GM19324 (cell line): Measurements from ENCODE around the gene AP4S1.
"Not testable (repeated sequence)": the region's sequence is repeated elsewhere in the genome, so short reads cannot be mapped to it uniquely, and the experiment has no call there.

Experiments
- ATAC-seq: cut with Tn5 transposase; IDR thresholded peaks from one replicate; pipeline ENCODE4 v1.9.1; 2021; ENCODE audit warnings: mild to moderate bottlenecking, moderate library complexity; ENCODE audit not compliant: unreplicated experiment, low FRiP score

Gene AP4S1

DNA sequence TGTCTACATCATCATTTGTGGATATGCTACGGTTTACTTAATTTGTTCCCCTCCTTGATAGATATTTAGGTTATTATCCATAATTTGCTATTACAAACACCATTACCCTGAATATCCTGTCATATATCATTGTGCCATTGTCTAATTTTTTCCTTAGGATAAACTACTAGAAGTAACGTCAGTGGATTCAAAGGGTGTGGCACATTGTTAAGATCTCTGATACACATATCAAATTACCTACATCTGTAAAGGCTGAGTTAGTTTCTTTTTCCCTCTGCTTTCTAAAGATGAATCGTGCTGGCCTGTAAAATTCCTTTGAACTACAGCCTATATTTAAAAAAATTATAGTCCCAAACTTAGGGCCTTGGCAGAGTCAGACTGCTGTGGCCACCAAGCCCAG is 54.6 kb downstream of the AP4S1 start:
- no peak for ATAC-seq

DNA sequence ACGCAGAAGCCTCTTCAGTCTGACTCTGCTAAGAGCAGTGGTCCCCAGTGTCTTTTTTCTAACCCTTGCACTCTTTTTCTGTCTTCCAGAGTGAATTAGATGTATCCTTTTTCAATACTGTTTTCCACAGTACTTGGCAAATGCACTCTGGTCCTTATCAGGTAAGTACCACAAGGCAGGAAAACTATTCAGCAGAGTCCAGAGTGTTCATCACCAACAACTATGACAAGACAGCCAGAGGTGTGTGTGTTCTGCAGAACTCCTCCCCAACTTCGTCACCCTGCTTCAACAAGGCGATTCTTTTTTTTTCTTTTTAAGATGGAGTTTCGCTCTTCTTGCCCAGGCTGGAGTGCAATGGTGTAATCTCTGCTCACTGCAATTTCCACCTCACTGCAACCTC is 55.0 kb downstream of the AP4S1 start:
- no peak for ATAC-seq

DNA sequence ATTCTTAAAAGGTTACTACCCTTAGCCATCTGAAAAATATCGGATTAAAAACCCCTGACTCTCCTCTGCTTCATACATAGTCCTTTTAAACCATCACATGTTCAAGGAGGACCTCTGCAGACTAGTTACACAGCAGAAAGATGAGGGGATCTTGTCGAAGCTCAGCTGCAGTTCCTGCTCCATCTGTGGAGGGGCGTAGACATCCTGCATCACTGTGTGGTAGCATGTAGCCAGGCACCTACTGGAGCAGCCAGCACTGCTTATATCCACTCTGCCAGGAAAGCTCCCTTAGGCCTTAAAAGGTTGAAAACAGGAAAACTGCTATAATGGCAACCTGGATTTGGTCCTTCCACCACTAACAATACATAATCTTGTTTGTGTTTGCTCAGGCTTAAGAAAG is 58.3 kb downstream of the AP4S1 start:
- ATAC-seq, result no peak

DNA sequence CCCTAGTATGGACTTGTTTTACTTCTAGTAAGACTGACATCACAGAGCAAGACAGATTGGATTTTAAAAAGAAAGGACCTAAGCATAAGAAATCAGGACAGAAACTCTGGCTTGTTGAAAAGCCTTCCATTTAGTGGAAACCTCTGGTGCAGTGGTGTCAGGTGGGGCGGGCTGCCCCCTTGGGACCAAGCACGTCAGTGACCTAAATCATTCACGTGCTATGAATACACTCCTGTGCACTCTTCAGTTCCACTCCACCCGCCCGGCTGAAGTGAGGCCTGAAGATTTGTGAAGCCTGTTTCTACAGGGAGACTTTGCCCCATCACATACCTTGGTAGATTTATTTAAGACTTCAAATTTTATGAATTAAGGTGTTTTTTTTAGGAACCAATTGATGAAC is 58.9 kb downstream of the AP4S1 start:
- peak; percentile 69 for ATAC-seq

DNA sequence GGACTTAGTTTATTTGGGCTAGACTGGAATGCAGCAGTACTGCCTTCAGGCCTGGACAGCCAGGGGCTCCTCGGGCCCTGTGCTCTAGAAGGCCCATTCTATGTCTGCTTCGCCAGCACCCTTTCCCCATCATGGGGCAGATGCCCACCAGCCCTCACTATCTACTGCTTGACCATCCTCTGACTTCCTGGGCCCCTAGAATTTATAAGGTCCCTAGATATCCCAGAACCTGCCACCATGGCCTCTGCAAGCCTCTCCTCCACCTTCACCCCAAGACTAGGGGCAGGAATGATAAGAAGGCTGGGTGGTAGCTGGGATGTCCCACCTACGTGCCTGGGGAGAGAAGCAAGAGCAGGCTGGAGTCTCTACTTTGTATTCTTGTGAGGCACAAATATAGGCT is 59.6 kb downstream of the AP4S1 start:
- no peak for ATAC-seq

DNA sequence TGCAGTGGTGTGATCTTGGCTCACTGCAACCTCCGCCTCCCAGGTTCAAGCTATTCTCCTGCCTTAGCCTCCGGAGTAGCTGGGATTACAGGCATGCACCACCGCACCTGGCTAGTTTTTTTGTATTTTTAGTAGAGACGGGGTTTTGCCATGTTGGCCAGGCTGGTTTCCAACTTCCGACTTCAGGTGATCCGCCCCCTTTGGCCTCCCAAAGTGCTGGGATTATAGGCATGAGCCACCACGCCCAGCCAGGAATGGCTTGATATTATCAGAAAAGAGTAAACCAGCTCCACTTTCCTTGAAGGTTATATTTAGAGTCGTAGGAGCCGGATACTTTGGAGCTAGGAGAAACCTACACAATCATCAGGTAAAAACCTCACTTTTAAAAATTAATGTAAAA is 61.0 kb downstream of the AP4S1 start:
- not testable (repeated sequence) for ATAC-seq

DNA sequence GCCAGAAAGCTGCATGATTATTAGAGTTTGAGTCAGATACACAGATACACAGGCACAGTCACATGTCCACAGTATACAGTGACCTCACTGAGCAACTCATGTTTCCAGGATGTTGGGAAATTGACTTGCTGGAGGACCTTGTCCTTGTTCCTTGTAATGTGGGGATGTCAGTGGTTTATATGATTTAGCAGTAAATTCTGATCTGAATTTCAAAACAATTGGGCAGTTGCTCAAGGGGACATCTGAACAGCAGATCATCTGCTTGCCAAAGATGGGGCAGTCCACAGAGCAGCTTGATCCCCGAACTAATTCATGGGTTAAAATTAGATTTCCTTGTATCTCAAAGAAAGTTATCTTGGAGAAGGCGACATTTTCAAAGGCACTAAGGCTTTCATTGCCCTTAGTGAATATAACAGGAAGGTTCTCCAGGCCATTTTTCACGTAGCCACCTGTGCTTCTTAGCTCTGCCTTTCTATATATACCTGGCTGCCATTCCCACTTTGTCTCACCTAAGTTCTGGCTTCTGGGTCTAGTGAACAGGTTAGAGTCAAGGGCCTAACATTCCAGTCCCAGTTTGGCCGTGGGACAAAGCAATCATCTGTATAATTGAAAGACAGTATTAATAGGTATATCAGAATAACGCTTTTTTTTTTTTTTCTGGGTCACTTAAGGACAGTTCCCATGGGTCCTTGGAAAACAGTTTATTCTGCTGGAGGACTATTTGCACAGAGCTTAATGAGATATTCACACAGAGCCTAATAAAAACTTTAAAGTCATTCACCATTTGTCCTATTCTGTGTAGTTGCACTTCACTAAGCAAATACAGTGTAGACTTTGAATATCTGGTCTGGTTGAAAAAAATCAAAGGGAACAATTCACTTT is 65.7 kb downstream of the AP4S1 start:
- no peak for ATAC-seq

DNA sequence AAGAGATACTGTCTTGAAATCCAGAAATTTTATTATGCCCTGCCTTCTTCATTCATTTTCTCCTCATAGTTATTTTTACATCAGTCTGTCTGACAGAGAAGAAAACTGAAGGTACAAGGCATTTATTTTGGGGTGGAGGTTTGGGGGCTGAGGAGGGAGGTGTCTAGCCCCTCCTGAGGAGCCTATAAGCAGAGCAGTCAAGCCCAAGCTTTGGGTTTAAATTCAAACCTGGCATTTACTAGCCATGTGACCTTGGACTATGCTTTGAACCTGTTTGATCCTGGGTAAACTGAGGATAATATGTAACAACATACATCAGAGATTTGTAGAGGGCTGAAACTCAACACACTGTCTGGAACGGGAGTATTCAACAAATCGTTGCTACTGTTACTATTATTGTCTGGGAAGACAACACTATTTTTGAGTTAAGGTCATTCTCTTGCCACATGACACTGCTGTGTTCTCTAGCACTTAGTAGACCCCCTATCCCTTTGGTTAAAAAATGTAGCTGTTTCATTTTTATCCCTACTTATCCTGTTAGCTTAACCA is 66.8 kb downstream of the AP4S1 start:
- ATAC-seq, result no peak

DNA sequence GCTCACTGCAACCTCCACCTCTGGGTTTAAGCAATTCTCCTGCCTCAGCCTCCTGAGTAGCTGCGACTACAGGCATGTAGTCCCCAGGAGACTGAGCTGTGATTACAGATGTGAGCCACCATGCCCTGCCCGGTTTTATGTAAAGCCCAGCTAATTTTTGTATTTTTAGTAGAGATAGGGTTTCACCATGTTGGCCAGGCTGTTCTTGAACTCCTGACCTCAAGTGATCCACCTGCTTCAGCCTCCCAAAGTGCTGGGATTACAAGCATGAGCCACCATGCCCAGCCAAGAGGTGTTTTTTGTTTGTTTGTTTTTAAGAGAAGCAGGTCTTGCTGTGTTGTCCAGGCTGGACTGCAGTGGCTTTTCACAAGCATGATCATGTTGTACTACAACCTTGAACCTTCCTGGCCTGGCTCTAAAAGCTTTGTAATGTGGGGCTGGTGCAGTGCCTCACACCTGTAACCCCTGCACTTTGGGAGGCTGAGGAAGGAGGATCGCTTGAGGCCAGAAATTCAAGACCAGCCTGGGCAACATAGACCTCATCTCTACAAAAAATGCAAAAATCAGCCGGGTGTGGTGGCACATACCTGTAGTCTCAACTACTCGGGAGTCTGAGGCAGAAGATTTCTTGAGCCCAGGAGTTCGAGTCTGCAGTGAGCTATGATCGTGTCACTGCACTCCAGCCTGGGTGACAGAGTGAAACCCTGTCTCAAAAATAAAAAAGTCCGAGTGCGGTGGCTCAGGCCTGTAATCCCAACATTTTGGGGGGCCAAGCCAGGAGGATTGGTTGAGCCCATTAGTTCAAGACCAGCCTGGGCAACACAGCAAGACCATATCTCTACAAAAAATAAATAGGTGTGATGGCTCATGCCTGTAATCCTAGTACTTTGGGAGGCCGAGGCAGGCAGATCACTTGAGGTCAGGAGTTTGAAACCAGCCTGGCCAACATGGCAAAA is 68.7 kb downstream of the AP4S1 start:
- ATAC-seq, result not testable (repeated sequence)

DNA sequence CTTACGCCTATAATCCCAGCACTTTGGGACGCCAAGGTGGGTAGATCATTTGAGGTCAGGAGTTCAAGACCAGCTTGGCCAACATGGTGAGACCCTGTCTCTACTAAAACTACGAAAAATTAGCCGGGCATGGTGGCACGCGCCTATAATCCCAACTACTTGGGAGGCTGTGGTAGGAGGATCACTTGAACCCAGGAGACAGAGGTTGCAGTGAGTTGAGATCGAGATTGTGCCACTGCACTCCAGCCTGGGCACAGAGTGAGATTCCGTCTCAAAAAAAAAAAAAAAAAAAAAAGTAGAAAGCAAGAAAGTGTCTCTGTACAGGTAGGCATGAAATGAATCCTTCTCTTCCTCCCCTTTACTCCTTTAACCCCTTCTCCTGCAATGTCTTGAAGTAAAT is 70.4 kb downstream of the AP4S1 start:
- ATAC-seq, result not testable (repeated sequence)

DNA sequence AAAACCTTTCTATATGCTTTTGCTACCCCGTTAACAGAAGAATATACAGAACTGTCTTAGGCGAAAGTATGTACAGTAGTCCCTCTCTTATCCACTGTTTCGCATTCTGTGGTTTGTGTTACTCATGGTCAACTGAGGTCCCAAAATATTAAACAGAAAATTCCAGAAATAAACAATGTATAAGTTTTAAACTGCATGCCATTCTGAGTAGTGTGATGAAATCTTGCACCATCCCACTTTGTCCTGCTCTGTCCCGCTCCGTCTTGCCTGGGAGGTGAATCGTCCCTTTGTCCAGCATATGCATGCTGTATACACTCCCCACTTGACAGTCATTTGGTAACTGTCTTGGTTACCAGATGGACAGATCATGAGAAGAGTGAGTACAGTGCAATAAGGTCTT is 70.8 kb downstream of the AP4S1 start:
- no peak for ATAC-seq

DNA sequence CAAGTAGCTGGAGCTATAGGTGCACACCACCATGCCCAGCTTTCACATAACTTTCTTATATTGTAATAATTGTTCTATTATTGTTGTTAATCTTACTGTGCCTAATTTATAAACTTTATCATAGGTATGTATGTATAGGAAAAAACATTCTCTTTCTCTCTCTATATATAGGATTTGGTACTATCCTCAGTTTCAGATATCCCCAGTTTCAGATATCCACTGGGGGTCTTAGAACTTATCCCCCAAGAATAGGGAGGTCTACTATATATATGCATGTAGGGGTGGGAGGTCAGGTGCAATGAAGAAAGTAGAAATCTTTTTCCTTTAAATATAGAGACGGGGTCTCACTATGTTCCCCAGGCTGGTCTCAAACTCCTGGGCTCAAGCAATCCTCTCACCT is 71.6 kb downstream of the AP4S1 start:
- no peak for ATAC-seq

DNA sequence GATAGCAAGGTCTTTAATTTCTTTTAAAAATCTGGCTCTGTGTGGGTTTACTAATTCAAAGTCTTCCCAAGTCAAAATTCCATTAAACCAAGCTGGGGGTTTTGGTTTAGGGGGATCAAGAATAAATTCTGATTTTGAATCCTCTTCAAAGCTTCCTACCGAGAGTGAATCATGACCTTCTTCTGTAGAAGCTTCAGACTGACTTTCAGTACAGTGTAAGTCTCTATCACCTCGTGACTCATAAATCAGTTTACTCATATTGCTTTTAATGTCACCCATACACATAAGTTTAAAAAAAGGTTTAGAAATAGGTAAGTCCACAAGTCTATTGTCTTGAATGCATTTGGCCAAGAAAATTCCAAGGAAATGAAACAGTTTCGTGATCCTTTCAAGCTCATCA is 81.3 kb downstream of the AP4S1 start:
- no peak for ATAC-seq

DNA sequence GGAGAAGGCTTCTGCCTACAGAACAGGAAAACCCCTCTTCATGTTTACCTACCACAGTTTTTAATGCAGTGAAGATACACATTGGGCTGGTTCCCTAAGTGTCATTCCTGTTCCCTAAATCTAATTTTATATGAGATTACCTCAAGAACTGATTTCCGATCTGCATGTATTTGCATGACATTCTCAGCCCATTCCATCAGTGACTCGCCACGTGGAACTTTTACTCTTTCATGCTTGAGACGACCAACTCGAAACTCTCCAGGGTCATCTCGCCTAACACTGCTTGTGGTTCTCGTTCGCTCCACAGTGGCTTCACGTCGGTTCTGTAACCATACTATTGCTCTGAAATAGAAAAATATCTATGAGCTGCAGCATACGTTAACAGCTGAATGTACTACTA is 83.8 kb downstream of the AP4S1 start:
- no peak for ATAC-seq

DNA sequence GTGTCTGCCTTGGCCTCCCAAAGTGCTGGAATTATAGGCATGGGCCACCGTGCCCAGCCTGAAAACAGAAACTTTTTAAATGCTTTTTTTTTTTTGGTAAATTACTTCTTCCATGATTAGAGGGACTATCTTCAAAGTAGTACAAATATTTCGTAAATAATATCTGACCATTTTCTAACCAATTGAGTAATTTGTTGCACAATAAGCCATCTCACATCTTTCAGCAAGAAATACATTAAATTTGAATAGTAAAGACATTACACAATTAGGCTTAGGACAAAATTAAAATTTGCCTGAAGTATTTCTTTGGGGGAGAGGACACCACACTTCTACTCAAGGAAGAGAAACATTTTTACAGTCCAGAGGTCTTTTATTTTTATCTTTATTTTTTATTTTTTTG is 85.4 kb downstream of the AP4S1 start:
- no peak for ATAC-seq

DNA sequence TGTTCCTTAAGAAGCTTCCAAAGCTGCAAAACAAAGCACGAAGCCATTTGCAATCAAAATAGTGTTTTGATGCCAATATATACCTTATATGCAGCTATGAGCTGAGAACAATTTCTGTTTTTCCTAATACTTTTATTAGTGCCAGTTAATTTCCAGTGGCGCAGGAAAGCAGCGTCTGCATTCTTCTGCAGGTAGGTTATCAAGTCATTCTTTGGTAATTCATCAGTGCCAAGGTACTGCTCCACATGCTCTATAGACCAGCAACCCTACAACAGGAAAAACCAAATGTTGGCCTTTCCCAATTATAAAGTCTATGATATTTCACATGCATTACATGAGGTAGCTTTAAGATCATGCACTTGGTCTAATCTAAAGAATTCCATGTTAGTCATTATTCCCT is 88.3 kb downstream of the AP4S1 start:
- no peak for ATAC-seq

DNA sequence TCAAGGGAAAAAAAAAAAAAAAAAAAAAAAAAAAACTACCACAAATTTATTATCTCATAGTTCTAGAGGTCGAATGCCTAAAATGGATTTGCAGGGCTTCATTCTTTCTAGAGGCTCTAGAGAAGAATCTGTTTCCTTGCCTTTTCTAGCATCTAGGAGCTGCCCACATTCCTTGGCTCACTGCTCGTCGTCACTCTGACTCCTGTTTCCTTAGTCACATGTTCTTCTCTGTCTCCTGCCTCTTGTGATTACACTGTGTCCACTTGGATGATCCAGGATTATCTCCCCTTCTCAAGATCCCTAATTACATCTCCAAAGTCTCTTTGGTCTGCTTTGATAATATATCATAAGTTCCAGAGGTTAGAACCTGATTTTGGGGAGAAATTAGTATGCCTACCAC is 93.4 kb downstream of the AP4S1 start:
- no peak for ATAC-seq

DNA sequence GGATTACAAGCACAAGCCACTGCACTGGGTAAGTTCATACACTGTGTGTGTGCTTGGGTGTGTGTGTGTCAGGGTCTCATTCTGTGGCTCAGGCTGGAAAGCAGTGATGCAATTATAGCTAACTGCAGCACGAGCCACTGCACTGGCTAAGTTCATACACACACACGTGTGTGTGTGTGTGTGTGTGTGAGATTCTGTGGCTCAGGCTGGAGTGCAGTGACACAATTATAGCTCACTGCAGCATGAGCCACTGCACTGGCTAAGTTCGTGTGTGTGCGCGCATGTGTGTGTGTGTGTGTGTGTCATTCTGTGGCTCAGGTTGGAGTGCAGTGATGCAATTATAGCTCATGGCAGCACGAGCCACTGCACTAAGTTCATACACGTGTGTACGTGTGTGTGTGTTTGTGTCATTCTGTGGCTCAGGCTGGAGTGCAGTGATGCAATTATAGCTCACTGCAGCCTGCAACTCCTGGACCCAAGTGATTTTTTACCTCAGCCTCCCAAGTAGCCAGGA is 96.7 kb downstream of the AP4S1 start:
- no peak for ATAC-seq

DNA sequence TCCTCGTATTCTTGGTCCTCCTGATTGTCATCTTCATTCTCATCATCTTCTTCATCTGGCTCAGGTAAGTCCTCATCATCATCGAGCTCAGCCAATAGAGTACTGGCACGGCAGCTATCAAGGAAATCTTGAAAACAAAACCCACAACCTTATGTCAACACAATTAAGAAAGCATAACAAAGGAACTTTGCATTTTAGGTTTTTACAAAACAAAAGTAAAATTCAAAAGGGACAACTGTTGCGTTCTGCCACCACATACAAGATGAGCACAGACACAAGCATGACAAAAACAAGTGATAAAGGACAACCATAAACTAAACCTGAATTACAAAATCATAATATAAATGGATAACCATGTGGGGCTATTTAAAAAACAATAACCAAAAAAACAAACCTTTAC is 97.5 kb downstream of the AP4S1 start:
- ATAC-seq, result no peak

DNA sequence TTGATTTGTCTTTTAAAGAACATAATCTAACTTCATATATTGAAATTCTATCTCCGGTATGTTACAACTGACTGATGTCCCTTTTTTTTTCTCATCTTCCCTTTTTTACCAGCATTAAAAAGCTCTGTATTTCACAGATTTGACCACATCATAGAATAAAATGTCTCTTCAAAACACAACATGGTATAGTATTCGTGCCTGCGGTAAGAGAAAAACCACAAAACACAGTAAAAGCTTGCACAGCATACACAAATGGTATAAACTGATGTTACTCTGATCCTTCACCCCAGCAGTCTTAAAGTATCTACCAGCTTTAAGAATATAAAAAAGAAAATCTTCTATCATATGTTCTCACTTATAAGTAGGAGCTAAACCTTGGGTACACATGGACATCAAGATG is 98.7 kb downstream of the AP4S1 start:
- no peak for ATAC-seq

DNA sequence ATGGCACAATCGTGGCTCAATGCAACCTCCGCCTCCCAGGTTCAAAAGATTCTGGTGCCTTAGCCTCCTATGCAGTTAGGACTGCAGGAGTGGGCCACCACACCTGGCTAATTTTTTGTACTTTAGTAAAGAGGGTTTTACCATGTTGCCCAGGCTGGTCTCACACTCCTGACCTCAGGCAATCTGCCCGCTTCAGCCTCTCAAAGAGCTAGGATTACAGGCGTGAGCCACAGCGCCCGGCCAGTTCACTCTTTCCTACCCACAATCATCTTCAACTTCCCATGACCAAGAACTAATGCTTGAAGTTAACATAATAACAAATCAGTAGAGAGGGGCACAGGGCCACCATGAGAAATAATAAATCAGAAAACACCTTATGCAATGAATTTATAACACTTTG is 99.8 kb downstream of the AP4S1 start:
- ATAC-seq, result no peak
